ENCODE measurements around the gene SLF1. TPM values are rescaled to one million over a fixed set of nuclear protein-coding genes. Genes with fewer than 3 reads are reported as not detected.

SLF1 gene
- total and polyA plus RNA-seq, 11 donors = 2.4 to 8.1 (median 5.5) TPM

DNA sequence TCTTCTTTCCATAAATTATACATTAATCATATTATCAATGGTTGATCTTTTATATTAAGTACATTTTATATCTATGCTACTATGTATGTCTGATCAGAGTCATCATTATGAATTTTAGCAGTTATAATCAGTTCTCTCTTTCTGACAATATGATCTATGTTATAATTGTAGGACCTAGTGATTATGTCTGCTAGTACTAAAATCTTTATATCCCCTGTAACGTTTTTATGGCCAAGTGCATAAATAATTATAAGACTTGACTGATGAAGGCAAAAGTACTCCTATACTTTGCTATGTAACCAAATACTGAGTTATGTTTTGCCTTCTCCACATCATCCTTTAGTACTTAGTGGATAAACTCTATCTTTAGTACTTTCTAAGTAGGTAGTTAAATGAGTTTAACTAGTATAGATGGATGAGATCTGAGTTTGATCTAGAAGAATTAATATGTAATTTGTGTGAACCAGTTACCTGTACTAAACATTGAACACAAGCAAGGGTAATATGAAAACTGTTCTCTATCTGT, 75.4 kb downstream of the SLF1 start:
- Histone ChIP-seq H3K9me3 (no peaks in the 10 kb centered on the region), H3K27ac (no peak overlapping the region), H3K4me3 (no peak overlapping the region), H3K36me3 (peaks cover 0 to 32% (median 11%) of the 10 kb centered on the region in 9 donors), H3K4me1 (peaks cover 0 to 16% (median 3%) of the 10 kb centered on the region in 12 donors), H3K27me3 (no peaks in the 10 kb centered on the region)
- TF ChIP-seq POLR2A (IDR thresholded peaks at IDR 0.05) = no peak
- TF ChIP-seq, protein P1, sequence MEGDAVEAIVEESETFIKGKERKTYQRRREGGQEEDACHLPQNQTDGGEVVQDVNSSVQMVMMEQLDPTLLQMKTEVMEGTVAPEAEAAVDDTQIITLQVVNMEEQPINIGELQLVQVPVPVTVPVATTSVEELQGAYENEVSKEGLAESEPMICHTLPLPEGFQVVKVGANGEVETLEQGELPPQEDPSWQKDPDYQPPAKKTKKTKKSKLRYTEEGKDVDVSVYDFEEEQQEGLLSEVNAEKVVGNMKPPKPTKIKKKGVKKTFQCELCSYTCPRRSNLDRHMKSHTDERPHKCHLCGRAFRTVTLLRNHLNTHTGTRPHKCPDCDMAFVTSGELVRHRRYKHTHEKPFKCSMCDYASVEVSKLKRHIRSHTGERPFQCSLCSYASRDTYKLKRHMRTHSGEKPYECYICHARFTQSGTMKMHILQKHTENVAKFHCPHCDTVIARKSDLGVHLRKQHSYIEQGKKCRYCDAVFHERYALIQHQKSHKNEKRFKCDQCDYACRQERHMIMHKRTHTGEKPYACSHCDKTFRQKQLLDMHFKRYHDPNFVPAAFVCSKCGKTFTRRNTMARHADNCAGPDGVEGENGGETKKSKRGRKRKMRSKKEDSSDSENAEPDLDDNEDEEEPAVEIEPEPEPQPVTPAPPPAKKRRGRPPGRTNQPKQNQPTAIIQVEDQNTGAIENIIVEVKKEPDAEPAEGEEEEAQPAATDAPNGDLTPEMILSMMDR (IDR thresholded peaks at IDR 0.05) = no peak
- DNase-seq (no peak), ATAC-seq (no peak)
- intact Hi-C loops (cut with DNase I) = loop anchor here in 4 of 10 donors (5.0 to 10.0 kb wide), 2 partner anchors 167 to 169 kb away; no protein-coding TSS in a partner anchor
- WGBS, 4 donors = 53 to 66% (median 55%) methylated on average over 1 of the region's 1 CpG

DNA sequence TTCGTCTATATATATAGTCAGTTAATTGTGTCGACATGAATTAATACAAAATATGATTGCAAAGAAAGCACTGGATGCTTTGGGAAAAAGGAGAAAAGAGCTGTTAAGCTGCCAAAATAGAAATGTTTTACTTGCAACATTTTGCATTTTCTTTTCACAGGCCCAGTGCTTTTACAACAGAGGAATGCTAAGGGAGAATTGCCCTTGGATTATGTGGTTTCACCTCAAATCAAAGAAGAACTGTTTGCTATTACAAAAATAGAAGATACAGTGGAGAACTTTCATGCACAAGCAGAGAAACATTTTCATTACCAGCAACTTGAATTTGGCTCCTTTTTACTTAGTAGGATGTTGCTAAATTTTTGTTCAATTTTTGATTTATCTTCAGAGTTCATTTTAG, 76.2 kb downstream of the SLF1 start:
- DNase-seq = no peak
- Histone ChIP-seq H3K27ac (no peak overlapping the region), H3K27me3 (no peaks in the 10 kb centered on the region), H3K9me3 (no peaks in the 10 kb centered on the region), H3K36me3 (peaks cover 0 to 24% (median 6%) of the 10 kb centered on the region in 9 donors), H3K4me3 (no peak overlapping the region), H3K4me1 (peaks cover 0 to 16% (median 3%) of the 10 kb centered on the region in 12 donors)
- 92 to 97% (median 95%) methylated on average over 2 of the region's 2 CpGs for WGBS, 4 donors
- intact Hi-C loops (cut with DNase I) = loop anchor here in 4 of 10 donors (5.0 to 10.0 kb wide), 2 partner anchors 167 to 170 kb away; no protein-coding TSS in a partner anchor
- no peak for ATAC-seq
- TF ChIP-seq POLR2A (IDR thresholded peaks at IDR 0.05) = no peak
- TF ChIP-seq, protein P1 (IDR thresholded peaks at IDR 0.05) = no peak

DNA sequence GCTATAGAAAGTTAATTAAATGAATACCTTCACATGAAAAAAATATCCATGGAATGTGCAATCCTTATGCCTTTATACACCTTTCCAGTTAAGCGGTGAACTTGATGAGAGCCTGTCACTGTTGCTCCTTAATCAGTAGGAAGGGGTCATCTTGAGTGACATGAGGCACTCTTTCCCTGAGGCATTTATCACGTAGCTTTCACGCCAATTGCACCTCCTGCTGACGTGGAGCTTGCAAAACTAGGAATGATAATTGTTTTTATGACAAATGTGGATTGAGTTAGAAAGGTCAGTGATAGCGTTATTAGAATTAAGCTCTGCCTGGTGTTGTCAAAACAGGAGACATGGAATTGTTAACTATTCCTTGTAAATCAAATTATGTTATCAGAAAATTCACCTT, 79.7 kb downstream of the SLF1 start:
- WGBS, 4 donors = 81 to 88% (median 87%) methylated on average over 5 of the region's 5 CpGs
- Histone ChIP-seq H3K4me1 (peaks cover 0 to 4% (median under 1%) of the 10 kb centered on the region in 12 donors), H3K27ac (no peak overlapping the region), H3K4me3 (no peak overlapping the region), H3K36me3 (peaks cover 0 to 23% (median 8%) of the 10 kb centered on the region in 9 donors), H3K27me3 (no peaks in the 10 kb centered on the region), H3K9me3 (no peaks in the 10 kb centered on the region)
- intact Hi-C loops (cut with DNase I) = loop anchor here in 1 of 10 donors (10.0 kb wide), 1 partner anchor 173 kb away; no protein-coding TSS in a partner anchor
- TF ChIP-seq, protein P1 (IDR thresholded peaks at IDR 0.05) = no peak
- TF ChIP-seq POLR2A (IDR thresholded peaks at IDR 0.05) = no peak
- ATAC-seq = no peak
- no peak for DNase-seq

DNA sequence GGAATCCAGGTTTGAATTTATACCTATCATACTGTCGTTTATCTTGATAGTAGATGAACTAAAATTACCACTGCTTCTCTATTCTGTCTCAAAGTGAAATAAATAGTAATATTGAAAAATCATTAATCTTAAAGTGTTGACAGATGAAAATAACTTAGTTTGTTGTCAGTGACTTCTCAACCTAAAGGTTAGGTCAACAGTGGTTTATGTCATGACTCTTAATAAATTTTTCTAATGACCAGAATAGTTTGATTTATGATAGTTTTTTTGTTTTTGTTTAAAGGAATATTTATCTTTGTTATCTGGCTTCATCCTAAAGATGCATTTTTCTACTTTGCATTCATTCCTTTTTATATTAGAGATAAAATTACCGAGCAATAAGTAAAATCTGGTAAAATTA, 81.1 kb downstream of the SLF1 start:
- TF ChIP-seq, protein P1 (IDR thresholded peaks at IDR 0.05) = no peak
- no peak for TF ChIP-seq POLR2A (IDR thresholded peaks at IDR 0.05)
- ATAC-seq = no peak
- DNase-seq = no peak
- H3K4me1 ChIP-seq = no peaks in the 10 kb centered on the region
- 88 to 96% (median 95%) methylated on average over 2 of the region's 2 CpGs for WGBS, 4 donors
- no peaks in the 10 kb centered on the region for H3K27me3 ChIP-seq
- intact Hi-C loops (cut with DNase I) = loop anchor here in 1 of 10 donors (10.0 kb wide), 1 partner anchor 175 kb away; no protein-coding TSS in a partner anchor
- H3K36me3 ChIP-seq = peaks cover 0 to 20% (median 8%) of the 10 kb centered on the region in 9 donors
- H3K4me3 ChIP-seq = no peak overlapping the region
- no peaks in the 10 kb centered on the region for H3K9me3 ChIP-seq
- H3K27ac ChIP-seq = no peak overlapping the region
